Hepatocyte (in vitro differentiated cells): Measurements from ENCODE around the gene DYNLL2.

Source experiments
- CTCF ChIP-seq: fragments of 200-600 bp; sonication (generic); IDR thresholded peaks from 2 replicates; pipeline ENCODE4 v1.5.1; 2016; ENCODE audit warnings: antibody characterized with exemption, mild to moderate bottlenecking; ENCODE audit not compliant: poor library complexity
- EZH2 ChIP-seq: fragments of 200-600 bp; sonication (generic); IDR thresholded peaks from 2 replicates; pipeline ENCODE4 v1.6.1; 2016; ENCODE audit warnings: antibody characterized with exemption, mild to moderate bottlenecking, borderline replicate concordance

- TF ChIP-seq CTCF: no peak
- no peak for TF ChIP-seq EZH2
Measured at GRCh38 chr17:58072862-58073261, 10.4 kb upstream of the DYNLL2 start.
